Stimulated activated CD4-positive, alpha-beta T cell treated with anti-CD3 and anti-CD28 coated beads, Interleukin-2, amount 100 ng/mL, for 24 hours (primary cell): Measurements from ENCODE around the gene ZNF497.
"Not testable (repeated sequence)": the region's sequence is repeated elsewhere in the genome, so short reads cannot be mapped to it uniquely, and the experiment has no call there.

ENCODE experiments used
- DNase-seq, 2 donors: peaks; one replicate each; pipeline ENCODE4 v3.0.0-alpha.2; 2020

The ZNF497 gene

DNA sequence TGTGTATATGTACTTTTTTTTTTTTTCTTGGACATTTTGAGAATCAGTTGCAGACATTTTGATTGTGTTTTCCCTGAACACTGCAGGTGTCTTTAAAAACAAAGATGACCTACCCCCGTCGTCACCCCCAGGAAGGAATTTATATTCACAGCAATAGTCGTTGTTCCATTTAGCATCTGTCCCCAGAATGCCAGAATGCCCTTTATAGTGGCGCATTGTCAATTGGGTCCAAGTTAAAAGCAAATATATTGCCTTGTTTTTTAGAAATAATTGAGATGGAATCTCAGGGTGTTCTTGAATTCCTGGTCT lies 31.1 kb upstream of the ZNF497 start:
- DNase-seq: no peak

DNA sequence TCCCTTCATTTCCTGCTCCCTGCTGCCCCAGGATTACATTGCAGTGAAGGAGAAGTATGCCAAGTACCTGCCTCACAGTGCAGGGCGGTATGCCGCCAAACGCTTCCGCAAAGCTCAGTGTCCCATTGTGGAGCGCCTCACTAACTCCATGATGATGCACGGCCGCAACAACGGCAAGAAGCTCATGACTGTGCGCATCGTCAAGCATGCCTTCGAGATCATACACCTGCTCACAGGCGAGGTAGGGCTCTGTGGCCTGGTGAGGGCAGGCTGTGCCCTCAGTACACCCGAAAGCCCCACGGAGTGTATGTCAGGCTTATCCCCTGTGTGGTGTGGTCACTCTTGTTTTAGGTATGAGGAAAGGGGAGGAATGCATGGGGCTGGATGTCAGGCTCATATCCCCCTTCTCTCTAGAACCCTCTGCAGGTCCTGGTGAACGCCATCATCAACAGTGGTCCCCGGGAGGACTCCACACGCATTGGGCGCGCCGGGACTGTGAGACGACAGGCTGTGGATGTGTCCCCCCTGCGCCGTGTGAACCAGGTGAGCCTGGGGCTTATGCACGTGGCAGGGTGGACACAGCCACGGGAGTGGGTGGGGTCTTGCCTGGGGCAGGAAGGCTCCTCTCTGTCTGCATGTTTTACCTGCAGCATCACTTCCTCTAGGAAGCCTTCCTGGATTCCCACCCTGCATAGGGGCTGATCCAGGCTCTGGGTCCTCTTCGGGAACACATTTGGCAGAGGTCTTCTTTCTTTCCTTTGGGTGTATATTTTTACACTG lies 30.6 kb upstream of the ZNF497 start:
- no peak for DNase-seq

DNA sequence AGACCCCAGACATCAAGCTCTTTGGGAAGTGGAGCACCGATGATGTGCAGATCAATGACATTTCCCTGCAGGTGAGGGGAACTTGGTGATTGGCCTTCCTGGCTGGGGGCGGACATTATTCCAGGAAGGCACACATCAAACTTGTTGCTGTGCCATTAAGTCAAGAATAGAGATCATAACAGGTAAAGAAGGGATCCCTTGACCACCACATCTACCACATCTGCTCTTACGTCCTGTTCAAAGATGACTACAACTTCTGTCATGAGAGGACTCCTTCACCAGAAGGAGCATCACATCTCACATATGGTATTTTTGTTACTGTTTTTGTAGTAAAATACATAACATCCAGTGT lies 25.6 kb upstream of the ZNF497 start:
- DNase-seq: no peak

DNA sequence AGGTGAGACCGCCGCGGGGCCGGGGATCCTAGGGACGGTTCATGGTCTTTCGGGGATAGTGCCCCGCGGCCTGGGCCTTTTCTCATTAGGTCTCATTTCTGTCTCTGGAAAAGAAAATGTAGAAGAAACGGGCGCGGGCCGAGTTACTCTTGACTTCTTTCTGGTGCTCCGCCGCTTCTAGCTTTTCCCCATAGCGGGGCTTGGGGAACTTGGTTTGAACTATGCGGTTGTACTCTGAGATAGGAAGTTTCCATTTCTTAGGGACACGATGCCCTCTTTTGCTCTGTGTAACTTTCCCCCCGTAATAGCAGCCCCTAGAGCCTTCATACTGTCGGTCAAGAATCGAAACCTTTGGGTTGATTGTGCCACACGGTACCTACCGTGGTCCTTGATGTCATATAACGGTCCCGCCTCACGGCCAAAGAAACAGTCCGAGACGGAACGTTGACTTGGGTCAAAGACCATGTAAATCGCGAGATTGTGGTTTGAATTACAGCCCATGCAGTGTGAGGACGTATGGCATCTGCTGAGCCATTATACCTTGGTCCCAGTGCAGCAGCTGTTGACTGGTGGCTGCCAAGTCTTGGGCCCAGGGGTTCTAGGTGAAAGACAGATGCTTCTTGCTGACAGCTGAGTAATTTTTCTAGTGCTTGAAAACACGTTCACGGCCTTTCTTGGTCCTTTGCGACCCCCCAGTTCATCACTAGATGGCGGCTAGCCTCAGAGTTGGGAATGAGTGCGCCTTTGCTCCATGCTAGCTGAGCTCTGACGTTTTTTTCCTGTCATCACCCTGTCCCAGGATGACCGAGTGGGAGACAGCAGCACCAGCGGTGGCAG lies 25.0 kb upstream of the ZNF497 start:
- DNase-seq: no peak

DNA sequence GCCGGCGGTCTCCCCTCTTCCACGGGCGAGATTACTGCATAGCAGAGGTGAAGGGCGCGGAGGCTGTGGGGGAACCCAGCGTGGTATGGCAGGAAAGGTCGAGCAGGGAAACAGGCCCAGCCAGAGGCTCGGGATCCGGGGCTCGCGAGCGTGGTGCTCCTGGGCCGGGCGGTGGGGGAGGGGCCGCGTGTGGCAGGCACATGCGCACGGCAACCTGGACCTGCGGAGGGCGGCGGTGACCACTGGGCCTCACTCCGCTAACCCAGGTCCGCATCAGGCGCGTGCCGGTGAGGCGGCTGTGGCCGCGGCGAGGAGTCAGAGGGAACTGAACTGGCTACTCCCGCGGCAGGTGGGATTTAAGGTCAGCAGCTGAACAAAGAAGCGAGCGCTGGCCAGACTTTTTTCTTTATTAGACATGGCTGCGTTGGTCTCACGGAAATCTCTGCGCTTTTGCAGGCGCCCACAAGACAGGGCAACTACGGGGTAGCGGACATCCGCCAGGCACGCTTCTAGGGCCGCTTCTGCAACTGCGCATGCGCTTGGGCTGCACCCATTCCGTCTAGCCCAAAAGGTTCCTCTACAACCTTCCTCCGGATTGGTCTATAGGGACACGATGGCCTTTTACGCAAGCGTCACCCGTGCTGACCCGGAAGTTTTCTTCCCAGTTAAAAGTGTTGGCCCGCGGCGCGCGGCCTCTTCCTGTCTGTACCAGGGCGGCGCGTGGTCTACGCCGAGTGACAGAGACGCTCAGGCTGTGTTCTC lies 24.2 kb upstream of the ZNF497 start, which contains the start of gene RPS5:
Gene RPS5 (plus strand): TSS at position 694 of the 762 bp plus-strand sequence. CDS start 869 bp downstream, outside the sequence.
- DNase-seq: peak; percentile 94 to 95

DNA sequence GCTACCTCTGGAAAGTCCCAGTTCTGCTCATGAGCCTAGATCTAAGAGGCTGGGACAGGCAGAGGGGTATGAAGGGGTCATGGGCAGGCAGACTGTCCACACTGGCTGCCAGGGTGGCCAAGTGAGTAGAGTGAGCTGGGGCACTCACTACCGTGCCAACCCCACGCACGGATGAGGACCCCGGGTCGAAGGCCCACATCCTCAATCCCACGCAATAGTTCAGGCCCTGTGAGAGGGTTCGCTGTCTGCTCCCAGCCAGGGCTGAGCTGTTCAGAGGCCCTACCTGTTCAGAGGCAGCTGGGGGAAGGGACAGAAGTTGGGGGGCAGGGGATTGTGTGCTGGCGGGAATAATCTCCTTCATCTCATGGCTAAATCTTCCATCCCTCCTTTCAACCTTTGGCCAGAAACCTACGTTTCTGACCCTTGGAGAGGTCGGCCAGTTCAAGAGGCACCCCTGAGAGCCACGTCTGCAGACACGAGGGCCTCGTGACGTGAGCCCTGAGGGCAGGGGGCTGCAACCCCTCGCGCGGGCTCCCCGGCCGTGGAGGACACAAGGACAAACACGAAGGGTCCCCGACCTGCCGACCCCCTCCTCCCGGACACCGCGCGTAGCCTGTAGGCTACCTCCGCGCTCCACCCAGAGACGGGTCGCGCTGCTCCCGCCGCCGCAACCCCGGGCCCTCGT lies 23.5 kb upstream of the ZNF497 start:
- peak; percentile 43 to 53 for DNase-seq

DNA sequence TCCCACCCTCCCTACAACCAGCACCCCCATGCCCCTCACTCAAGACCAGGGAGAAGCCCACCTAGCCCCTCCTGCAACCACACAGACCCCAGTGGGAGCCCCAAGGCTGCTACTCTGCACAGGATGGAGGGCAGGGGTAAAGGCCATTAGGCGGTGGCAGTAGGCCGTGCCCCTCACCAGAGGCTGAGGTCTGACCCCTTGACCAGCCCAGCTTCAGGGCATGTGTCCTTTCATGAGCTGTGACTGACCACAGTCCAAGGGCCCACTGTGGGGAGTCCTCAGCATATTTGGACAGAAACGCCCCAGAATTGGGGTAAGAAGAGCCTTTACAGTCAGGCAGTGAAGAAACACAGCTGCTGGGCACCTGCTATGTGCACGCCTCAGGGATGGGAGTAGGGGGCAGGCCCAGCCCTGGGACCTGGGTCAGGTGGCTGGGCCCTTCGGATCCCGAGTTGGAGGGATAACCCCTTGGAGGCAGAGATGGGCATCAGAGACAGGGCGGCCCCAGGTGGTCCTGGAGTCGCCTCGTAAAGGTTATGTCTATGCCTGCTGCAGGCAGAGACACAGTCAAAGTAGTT lies 22.9 kb upstream of the ZNF497 start:
- no peak for DNase-seq

DNA sequence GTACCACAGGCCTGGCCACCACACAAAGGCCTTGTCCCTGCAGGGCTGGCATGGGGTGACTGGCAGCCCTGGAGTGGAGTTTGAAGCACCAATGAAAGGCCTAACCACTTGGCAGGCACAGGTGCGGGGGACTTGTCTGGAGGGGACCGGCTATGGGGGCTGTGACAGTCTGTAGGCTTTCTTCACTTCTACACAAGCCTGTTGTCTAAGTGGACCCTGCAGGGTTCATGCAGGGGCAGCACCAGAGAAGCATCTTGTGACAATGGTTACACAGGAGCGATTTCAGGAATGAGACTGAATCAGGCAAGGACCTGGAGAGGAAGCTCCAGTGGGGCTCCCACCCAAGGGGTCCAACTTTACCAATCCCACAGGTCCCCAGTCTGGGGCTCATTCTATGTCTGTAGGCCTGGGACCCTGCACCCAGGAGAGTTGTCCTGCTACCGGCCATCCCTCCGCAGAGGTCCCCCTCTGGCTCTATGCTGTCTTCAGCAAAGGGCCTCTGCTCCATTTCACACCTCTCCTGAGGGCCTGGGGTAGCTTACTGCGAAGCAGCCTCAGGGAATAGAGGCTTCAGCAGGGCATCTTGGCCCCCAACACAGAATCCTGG lies 20.5 kb upstream of the ZNF497 start:
- no peak for DNase-seq

DNA sequence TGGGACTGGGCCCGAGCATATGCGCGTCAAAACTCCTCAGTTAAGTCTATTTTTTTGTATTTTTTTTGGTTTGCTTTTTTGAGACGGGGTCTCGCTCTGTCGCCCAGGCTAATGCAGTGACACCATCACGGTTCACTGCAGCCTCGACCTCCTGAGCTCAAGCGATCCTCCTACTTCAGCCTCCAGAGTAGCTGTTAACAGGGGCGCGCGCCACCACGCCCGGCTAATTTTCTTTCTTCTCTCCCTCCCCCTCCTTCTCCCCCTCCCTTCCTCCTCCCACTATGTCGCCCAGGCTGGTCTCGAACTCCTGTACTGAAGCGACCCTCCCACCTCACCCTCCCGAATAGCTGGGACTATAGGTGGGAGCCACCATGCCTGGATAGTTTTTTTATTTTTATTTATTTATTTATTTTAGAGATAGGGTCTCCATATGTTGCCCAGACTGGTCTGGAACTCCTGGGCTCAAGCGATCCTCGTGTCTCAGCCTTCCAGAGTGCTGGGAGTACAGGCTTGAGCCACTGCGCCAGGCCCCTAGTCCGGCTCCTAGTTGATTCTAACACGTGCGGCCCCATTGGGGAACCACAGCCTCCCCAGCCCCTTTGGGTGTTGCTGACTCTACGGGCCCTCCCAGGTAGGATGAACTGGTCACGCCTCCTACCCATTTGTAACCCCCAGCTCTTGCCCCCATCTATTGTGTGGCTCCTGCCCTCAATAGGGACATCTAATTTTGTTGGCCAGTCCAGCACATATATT lies 19.1 kb upstream of the ZNF497 start:
- DNase-seq: no peak

DNA sequence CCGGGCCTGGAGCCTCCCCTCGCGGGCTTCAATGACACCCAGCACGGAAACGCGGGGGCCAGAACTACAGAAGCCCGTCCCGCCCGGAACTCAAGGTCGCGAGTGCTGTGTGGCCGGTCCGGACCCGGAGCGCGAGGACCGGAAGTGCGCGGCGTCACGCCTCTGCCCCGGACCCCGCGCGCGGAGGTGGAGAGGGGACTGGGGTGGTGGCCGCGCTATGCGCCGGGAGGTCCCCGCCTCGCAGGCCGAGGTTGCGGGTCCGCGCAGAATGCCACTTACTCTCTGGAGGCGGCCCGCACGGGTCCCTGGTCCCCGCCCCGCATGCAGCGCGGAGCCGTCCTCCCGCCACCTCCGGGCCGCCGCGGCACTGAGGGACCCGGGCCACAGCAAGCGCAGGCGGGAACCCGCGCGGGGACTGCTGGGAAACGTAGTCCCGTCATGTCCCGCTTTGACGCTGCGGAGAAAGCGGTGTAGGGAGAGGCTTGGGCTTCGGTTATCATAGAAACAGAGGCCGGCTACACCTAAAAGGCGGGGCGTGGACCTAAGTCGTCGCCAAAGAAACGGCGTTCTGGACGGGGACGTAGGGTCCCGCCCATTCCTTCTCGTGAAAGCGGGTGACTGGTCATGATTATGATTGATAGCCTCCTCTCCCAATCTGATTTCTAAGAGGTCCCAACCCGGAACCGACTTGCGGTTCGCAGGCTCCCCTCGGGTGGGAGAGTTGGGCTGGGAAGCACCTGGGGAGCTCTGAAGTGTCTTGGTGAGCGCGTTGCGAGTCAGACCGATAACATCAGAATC lies 18.3 kb upstream of the ZNF497 start, which contains the start of gene ZNF837:
Gene ZNF837 (minus strand): TSS at position 369 of the 798 bp plus-strand sequence. CDS start 11,698 bp downstream, outside the sequence.
- peak; percentile 96 to 98 for DNase-seq

DNA sequence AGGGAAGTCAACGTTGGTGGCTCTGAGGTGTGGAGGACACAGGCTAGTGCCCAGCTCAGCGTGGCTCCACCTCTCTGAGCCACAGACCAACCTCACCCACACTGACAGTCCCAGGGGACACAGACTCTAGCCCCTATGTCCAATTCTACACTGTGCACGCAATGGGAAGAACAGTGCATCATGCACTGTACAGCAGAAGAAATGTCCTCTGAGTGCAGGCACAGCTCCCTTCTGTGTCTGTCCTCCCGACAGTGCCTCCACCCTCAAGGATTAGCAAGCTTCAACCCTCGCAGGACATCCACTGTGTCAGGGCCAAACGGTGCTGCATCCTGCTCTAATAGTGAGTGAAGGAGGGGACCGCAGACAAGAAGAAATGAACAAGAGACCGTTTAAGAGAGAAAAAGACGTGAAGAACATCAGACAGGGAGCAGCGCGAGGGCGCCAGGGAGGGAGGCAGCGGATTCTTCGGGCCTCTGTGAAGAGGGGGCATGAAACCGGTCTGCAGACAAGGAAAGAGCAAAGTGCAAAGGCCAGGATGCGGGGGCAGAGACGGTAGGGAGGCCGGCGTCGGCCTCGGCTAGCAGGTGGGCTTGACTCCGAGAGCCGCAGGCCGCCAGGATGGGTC lies 17.6 kb upstream of the ZNF497 start:
- DNase-seq: no peak

DNA sequence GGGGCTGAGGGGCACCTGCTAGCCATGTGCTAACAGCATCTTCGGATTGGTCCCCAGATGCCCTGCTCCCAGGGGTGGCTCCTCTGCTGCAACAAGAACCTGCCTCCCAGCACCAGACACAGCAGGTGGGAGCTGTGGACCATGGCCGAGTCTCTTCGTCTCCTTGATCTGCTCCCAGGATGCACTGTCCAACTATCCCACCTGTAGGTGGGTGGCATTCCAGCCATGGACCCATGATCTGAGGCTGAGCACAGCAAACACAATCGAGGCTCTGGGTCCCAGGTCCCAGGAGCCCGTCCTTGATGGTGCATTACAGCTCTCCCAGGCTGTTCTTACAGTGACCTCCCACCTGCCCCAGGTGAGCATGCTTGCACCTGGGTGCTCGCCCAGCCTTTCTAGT lies 16.7 kb upstream of the ZNF497 start:
- no peak for DNase-seq

DNA sequence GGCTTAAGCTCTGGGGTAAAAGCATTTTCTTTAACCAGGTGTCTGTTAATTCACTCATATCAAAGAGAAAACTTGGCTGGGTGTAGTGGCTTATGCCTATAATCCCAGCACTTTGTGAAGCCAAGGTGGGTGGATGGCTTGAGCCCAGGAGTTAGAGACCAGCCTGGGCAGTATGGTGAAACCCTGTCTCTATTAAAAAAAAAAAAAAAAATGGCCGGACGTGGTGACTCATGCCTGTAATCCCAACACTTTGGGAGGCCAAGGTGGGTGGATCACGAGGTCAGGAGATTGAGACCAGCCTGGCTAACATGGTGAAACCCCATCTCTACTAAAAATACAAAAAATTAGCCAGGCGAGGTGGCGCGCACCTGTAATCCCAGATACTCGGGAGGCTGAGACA lies 14.2 kb upstream of the ZNF497 start:
- DNase-seq: not testable (repeated sequence)

DNA sequence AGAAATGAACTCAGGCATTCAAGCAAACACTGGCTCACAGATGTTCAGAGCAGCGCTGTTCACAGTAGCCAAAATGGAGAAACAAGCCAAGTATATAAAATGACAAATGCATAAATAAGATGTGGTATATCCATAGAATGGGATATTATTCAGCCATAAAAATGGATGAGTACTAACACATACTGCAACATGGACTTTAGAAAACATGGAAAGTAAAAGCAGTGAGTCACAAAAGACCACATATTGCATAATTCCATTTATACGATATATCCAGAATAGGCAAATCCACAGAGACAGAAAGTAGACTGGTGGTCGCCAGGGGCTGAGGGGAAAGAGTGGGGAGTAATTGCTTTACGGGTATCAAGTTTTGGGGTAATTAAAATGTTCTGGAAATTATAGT lies 11.6 kb upstream of the ZNF497 start:
- DNase-seq: no peak

DNA sequence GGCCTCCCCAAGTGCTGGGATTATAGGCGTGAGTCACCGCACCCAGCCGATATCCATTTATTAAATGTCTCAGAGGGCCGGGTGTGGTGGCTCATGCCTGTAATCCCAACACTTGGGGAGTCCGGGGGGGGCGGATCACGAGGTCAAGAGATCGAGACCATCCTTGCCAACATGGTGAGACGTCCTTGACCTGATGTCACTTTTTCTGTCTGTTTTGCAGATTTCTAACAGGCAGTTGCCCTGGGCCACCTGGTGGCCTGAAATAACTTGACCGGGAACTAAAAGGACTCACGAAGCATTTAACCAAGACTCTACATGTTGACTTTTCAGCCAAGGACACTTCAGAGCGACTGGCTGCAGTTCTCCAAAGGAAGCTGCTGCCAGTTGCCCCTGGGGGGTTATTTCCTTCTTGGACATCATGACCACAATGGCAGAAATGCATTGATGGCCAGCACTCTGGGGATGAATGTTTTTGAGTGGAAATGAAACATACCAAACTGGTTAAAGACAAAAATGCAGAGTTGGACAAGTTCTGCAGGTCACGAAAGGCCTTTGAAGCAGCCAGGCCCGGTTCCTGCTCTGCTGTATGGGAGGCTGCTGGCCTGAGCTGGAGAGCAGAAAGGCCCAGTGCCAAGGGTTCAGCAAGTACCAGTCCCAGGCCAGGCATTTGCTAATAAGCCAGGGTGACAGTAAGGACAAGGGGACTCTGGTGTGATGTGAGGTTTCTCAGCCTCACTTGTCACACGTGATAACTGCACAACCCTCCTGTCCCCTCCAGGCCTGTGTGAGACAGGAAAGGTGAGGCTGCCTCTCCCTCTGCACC lies 10.0 kb upstream of the ZNF497 start:
- no peak for DNase-seq

DNA sequence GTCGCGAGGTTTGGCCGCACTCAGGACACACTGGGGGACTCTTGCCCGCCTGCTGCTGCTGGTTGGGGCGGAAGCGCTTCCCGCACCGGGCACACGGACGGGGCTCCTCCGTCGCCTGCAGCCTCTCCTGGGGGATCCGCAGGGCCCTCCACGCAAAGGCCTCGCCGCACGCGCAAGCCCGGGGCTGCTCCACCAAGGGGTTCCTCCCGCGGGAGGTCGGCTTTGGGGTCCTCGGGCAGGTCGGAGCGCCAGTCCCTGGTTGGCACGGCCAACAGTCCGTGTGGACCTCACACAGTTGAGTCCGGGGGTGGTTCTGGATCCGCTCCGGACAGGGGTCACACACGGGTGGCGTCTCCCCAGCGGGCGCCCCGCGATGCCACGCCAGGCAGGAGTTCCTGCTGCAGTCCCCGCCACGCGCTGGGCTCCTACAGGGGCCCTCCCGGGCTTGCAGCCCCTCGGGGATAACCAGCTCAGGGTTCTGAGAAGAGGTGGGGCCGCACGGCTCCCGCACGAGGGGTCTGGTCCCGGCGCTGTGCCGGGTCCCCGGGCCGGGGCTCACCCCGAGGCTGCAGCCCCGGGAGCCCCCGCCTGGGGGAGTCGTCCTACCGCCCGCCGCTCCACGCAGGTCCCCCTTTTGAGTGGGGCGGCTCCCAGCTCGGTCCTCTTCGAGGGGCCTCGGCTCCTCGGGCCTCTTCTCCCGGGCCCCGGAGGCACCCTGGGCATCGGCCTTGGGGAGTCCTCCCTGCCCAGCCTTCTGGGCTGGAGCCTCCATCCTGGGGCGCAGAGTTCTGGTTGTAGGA lies 6.2 kb upstream of the ZNF497 start:
- DNase-seq: no peak

DNA sequence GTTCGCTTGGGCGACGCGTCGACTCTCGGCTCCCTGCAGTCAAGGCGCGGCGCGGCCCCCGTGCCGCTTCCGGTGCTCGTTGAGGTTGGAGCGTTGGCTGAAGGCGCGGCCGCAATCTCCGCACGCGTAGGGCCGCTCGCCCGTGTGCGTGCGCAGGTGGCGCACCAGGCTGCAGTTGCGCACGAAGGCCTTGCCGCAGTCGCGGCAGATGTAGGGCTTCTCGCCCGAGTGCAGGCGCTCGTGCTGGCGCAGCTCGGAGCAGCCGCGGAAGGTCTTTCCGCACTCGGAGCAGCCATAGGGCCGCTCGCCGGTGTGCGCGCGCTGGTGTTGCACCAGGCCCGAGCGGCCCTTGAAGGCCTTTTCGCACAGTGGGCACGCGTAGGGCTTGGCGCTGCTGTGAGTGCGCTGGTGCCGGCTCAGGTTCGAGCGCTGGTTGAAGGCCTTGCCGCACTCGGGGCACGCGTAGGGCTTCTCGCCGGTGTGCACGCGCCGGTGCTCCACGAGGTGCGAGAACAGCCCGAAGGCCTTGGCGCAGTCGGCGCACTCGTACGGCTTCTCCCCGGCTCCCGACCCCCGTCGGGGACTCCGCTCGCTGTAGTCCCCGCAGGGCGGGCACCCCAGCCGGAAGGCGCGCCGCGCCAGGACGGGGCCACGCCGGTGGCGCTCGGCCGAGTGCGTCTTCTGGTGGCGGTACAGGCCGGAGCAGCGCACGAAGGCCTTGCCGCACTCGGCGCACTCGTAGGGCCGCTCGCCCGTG lies 5.3 kb upstream of the ZNF497 start:
- DNase-seq: no peak
